IMR-90 (cell line): ENCODE results near the gene WDCP. TPM values are rescaled to one million over a fixed set of nuclear protein-coding genes. Genes with fewer than 3 reads are reported as not detected.

ENCODE experiments used
- ATAC-seq: fragments of 200-7000 bp; cut with Tn5 transposase; 2 replicates; pipeline ENCODE4 v1.9.1; 2020; ENCODE audit warnings: low read depth, mild to moderate bottlenecking, moderate library complexity
- BruUV-seq: library from RNA; stranded (reverse); fragments of 400-500 nt; replicated peaks from 2 replicates; lab custom pipeline; 2021; lab: Mats Ljungman, UMichigan
- CTCF ChIA-PET: fragments of 300-600 bp; formaldehyde crosslinking; extraction: SDS; loops from one replicate; lab custom pipeline; 2021; ENCODE audit warnings: antibody characterized with exemption; lab: Yijun Ruan, JAX
- POLR2A ChIA-PET: fragments of 300-600 bp; sonication (Branson Sonifier 250); formaldehyde crosslinking; loops from one replicate; lab custom pipeline; 2022; ENCODE audit warnings: antibody characterized with exemption; ENCODE audit not compliant: unreplicated experiment; lab: Charles Lee
- DNase-seq: peaks from one replicate; pipeline ENCODE4 v3.0.0; 2013
- H2AFZ ChIP-seq: replicated peaks from 2 replicates; pipeline ENCODE3; 2013; ENCODE audit warnings: low read length, mild to moderate bottlenecking; ENCODE audit not compliant: poor library complexity
- H2AK5ac ChIP-seq: 2 replicates; pipeline ENCODE4 v1.6.1; 2013; ENCODE audit warnings: low read depth, low read length, inconsistent platforms
- H2AK9ac ChIP-seq: replicated peaks from 2 replicates; pipeline ENCODE3; 2013; ENCODE audit warnings: mild to moderate bottlenecking, low read depth, low read length, moderate library complexity; ENCODE audit not compliant: poor library complexity
- H2BK120ac ChIP-seq: 2 replicates; pipeline ENCODE4 v1.6.1; 2013; ENCODE audit warnings: low read depth, low read length, inconsistent platforms
- H2BK15ac ChIP-seq: 3 replicates; pipeline ENCODE4 v1.6.1; 2013; ENCODE audit warnings: low read depth, low read length, inconsistent platforms
- H2BK20ac ChIP-seq: 2 replicates; pipeline ENCODE4 v1.6.1; 2013; ENCODE audit warnings: low read depth, mild to moderate bottlenecking, inconsistent platforms, low read length, moderate library complexity
- H2BK5ac ChIP-seq: 2 replicates; pipeline ENCODE4 v1.6.1; 2013; ENCODE audit warnings: mild to moderate bottlenecking, low read depth, low read length, inconsistent platforms; ENCODE audit not compliant: poor library complexity, severe bottlenecking
- H3K14ac ChIP-seq: replicated peaks from 2 replicates; pipeline ENCODE4 v1.6.1; 2013; ENCODE audit warnings: low read depth, low read length, inconsistent platforms
- H3K18ac ChIP-seq: 2 replicates; pipeline ENCODE4 v1.6.1; 2013; ENCODE audit warnings: low read depth, low read length, control low read depth
- H3K23ac ChIP-seq: 2 replicates; pipeline ENCODE4 v1.6.1; 2013; ENCODE audit warnings: low read depth, low read length, inconsistent platforms
- H3K27ac ChIP-seq: 2 replicates; pipeline ENCODE4 v1.5.1; 2013; ENCODE audit warnings: mild to moderate bottlenecking, control low read depth, low read length; ENCODE audit not compliant: insufficient read depth
- H3K27me3 ChIP-seq: 2 replicates; pipeline ENCODE4 v1.6.1; 2013; ENCODE audit warnings: low read length; ENCODE audit not compliant: control insufficient read depth, insufficient read depth
- H3K36me3 ChIP-seq: 2 replicates; pipeline ENCODE4 v1.6.1; 2013; ENCODE audit warnings: low read length, mixed read lengths; ENCODE audit not compliant: control insufficient read depth, insufficient read depth
- H3K4ac ChIP-seq: 2 replicates; pipeline ENCODE4 v1.6.1; 2013; ENCODE audit warnings: low read depth, low read length, inconsistent platforms
- H3K4me1 ChIP-seq: 2 replicates; pipeline ENCODE4 v1.6.1; 2013; ENCODE audit warnings: low read length, mixed read lengths; ENCODE audit not compliant: control insufficient read depth, insufficient read depth
- H3K4me2 ChIP-seq: 2 replicates; pipeline ENCODE4 v1.6.1; 2013; ENCODE audit warnings: low read depth, mild to moderate bottlenecking, control low read depth, low read length, moderate library complexity
- H3K4me3 ChIP-seq: 2 replicates; pipeline ENCODE4 v1.5.1; 2013; ENCODE audit warnings: low read depth, mild to moderate bottlenecking, control low read depth, low read length, moderate library complexity; ENCODE audit not compliant: insufficient read depth
- H3K56ac ChIP-seq: 2 replicates; pipeline ENCODE4 v1.6.1; 2013; ENCODE audit warnings: low read length, inconsistent platforms; ENCODE audit not compliant: insufficient read depth; ENCODE audit errors: extremely low read depth
- H3K79me1 ChIP-seq, 2 experiments: 2 replicates each; pipeline ENCODE4 v1.6.1; 2013; ENCODE audit warnings: low read length in 2 of 2, inconsistent platforms in 1 of 2, low read depth in 1 of 2
- H3K9ac ChIP-seq: 2 replicates; pipeline ENCODE4 v1.6.1; 2013; ENCODE audit warnings: low read depth, low read length, control low read depth
- H3K9me1 ChIP-seq: 2 replicates; pipeline ENCODE4 v1.6.1; 2013; ENCODE audit warnings: low read length, inconsistent platforms; ENCODE audit not compliant: insufficient read depth
- H3K9me3 ChIP-seq: 2 replicates; pipeline ENCODE4 v1.6.1; 2013; ENCODE audit warnings: low read length; ENCODE audit not compliant: control insufficient read depth, insufficient read depth
- H4K20me1 ChIP-seq: 2 replicates; pipeline ENCODE4 v1.6.1; 2013; ENCODE audit warnings: low read length, inconsistent platforms; ENCODE audit not compliant: insufficient read depth
- H4K5ac ChIP-seq: 2 replicates; pipeline ENCODE4 v1.6.1; 2013; ENCODE audit warnings: mild to moderate bottlenecking, low read depth, low read length, control low read depth
- H4K8ac ChIP-seq, 2 experiments: 2 replicates each; pipeline ENCODE4 v1.6.1; 2013; ENCODE audit warnings: low read depth in 2 of 2, low read length in 2 of 2, control low read depth in 1 of 2, inconsistent platforms in 1 of 2
- H4K91ac ChIP-seq: 2 replicates; pipeline ENCODE4 v1.6.1; 2013; ENCODE audit warnings: low read depth, low read length, inconsistent platforms; ENCODE audit not compliant: insufficient read depth
- FOS ChIP-seq: fragments of 150-350 bp; IDR thresholded peaks from 2 replicates; pipeline ENCODE4 v1.6.1; 2016; ENCODE audit warnings: low read depth, low read length
- MAZ ChIP-seq: IDR thresholded peaks from 2 replicates; pipeline ENCODE4 v1.6.1; 2012; ENCODE audit warnings: low read depth, mild to moderate bottlenecking, low read length, improper control_type of control experiment, moderate library complexity, borderline replicate concordance
- MXI1 ChIP-seq: IDR thresholded peaks from 2 replicates; pipeline ENCODE4 v1.6.1; 2012; ENCODE audit warnings: low read depth, mild to moderate bottlenecking, low read length, moderate library complexity, borderline replicate concordance
- POLR2A ChIP-seq: IDR thresholded peaks from 2 replicates; pipeline ENCODE4 v1.6.1; 2012; ENCODE audit warnings: mild to moderate bottlenecking, low read depth, low read length
- RCOR1 ChIP-seq: IDR thresholded peaks from 2 replicates; pipeline ENCODE4 v1.6.1; 2012; ENCODE audit warnings: mild to moderate bottlenecking, low read length, improper control_type of control experiment; ENCODE audit not compliant: insufficient replicate concordance
- RFX5 ChIP-seq: IDR thresholded peaks from 2 replicates; pipeline ENCODE4 v1.8.0; 2012; ENCODE audit warnings: low read depth, mild to moderate bottlenecking, low read length, moderate library complexity
- SMC3 ChIP-seq: fragments of 150-350 bp; IDR thresholded peaks from 2 replicates; pipeline ENCODE4 v1.6.1; 2016; ENCODE audit warnings: low read depth, mild to moderate bottlenecking, antibody characterized with exemption, low read length, moderate library complexity
- WGBS, 2 experiments: methylation state at CpG; one replicate each; pipeline versions ENCODE4 v1.1.5 to v1.1.7; 2013; ENCODE audit warnings: missing lambda C conversion rate in 2 of 2; ENCODE audit not compliant: insufficient read length in 1 of 2; ENCODE audit errors: extremely low coverage in 2 of 2; 5-methylcytosine and 5-hydroxymethylcytosine counted together
- dilution Hi-C: fragments of 300-500 bp; cut with HindIII; formaldehyde crosslinking; loops from one replicate; pipeline ENCODE4 v1.14.3; 2018; ENCODE audit warnings: low sequenced_read_pairs; ENCODE audit not compliant: unreplicated experiment
- in situ Hi-C: fragments of 300-500 bp; cut with MboI; formaldehyde crosslinking; loops from 3 replicates; pipeline ENCODE4 v1.14.3; 2019; ENCODE audit warnings: low sequenced_read_pairs, inconsistent platforms, mixed read lengths
- intact Hi-C: fragments of 100-400 bp; cut with micrococcal nuclease; formaldehyde crosslinking; loops from 2 replicates; pipeline ENCODE4 v1.10.0; 2022
- polyA plus RNA-seq, 3 experiments: library from polyadenylated mRNA; depleted of rRNA; stranded (reverse); fragments of >200 nt; gene quantifications; 2 replicates each; pipeline ENCODE4 v1.2.3, GENCODE V29; 2012; ENCODE audit warnings: low replicate concordance in 1 of 3
- total RNA-seq: library from RNA; depleted of rRNA; stranded (reverse); fragments of >200 nt; gene quantifications from 2 replicates; pipeline ENCODE4 v1.2.3, GENCODE V29; 2012
- TF ChIP-seq, protein P1 (sequence below): fragments of 150-350 bp; IDR thresholded peaks from 2 replicates; pipeline ENCODE4 v1.6.1; 2017; ENCODE audit warnings: mild to moderate bottlenecking, antibody characterized with exemption, low read length, low read depth
- TF ChIP-seq, protein P2 (sequence below): fragments of 150-350 bp; IDR thresholded peaks from 2 replicates; pipeline ENCODE4 v1.6.1; 2016; ENCODE audit warnings: low read depth, mild to moderate bottlenecking, low read length, moderate library complexity, borderline replicate concordance
- TF ChIP-seq, protein P3 (sequence below): conservative IDR thresholded peaks from 2 replicates; pipeline ENCODE4 v1.5.1; 2012; ENCODE audit warnings: mild to moderate bottlenecking, low read depth, low read length, improper control_type of control experiment

The WDCP gene
- total and polyA plus RNA-seq, 2 of the 4 experiments (the other 2 are of a cell fraction): 6.8 to 18.6 TPM

DNA sequence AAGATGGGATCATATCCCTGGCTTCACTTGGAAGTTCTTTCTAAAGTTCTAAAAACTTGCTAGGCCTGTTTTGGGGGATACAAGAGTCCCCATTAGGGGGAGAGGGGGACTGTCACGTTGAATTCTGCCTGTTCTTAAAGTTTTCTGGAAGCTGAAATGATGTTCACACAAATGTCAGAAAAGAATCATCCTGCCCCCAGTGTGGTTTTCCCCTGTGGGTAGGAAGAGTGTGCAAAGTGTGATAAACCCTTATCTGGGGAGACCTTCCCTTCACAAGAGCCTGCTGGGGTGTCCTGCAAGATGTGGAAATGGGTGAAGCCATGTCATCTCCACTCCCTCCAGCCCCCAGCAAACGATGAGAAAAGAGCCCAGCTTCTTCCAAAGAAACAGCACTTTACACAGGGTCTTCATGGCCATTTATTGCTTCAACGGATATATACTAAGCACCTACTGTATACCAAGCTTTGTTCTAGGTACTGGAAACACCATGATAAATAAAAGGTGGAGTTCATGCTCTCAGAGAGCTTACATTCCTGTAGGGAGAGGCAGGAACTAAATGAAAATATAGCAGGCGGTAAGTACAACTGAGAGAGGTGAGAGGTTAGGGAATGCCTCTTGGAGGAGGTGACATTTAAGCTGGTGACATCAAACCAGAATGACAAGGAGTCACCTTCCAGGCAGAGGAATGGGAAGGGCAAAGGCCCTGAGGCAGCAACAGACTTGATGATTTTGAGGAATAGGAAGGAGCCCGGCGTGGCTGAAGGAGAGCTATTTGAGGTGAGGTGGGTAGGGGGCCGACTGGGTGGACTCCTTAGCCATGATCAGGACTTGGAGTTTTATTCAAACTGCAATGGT is 35.7 kb downstream of the WDCP start (continued):
- TF ChIP-seq POLR2A: no peak
- no peak for TF ChIP-seq RFX5

DNA sequence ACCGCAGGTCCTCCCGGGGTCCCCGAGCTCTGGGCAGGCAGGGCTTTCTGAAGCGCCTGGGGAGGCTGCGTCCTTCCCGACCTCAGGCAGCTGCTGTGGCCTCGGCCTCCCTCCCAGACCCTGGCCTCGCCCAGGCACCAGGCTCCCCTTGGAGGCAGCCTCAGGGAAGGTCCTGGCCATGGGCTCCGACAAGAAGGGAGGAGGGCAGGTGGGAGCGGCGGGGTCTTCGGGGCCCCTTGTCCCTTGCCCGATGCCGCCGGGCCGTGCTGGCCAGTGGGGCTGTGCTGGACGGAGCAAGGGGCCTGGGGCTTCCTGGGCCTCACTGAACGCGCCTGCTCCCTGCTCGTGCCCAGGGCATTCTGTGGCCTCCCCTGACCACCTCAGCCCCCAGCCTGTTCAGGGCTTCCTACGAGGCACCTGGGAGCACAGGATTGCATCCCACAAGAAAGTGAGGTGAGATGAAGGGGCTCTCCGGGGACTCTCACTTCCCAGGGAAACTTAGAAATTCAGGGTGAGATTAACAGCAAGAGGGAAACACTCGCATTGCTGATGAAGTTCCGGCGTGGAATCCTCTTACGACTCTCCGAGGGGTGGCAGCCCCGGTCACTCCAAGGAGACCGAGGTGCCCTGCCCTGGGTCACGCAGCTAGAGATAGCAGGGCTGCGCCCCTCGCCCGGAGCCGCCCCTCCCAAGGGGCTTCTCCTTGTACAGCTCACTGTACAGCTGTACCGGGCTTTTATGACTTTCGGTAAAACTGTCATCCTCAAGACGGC is 36.5 kb downstream of the WDCP start:
- in situ Hi-C loops (no loop called here), dilution Hi-C loops (no loop called here), intact Hi-C loops (no loop called here)
- peak; percentile 6; the same call in 1 of the 2 replicates for ATAC-seq
- Histone ChIP-seq H3K56ac (no peak overlapping the region), H2AFZ (peak overlapping the region; percentile 87), H3K9me1 (peaks cover 11% of the 10 kb centered on the region), H2BK5ac (no peak overlapping the region), H2AK5ac (no peak overlapping the region; the same call in 1 of the 2 replicates), H3K9me3 (no peaks in the 10 kb centered on the region), H2BK120ac (no peak overlapping the region), H4K20me1 (no peaks in the 10 kb centered on the region), H2BK15ac (no peak overlapping the region), H3K23ac (no peak overlapping the region), H3K27ac (no peak overlapping the region), H3K27me3 (peaks cover 8% of the 10 kb centered on the region), H3K4me2 (no peak overlapping the region; the same call in 1 of the 2 replicates), H2BK20ac (no peak overlapping the region), H3K14ac (no peak overlapping the region), H4K5ac (no peak overlapping the region; the same call in 1 of the 2 replicates), H3K4me3 (no peak overlapping the region), H4K91ac (no peak overlapping the region), H3K4ac (peak overlapping the region; percentile 39; the same call in 1 of the 2 replicates), H3K4me1 (peaks cover 1% of the 10 kb centered on the region), H4K8ac (peak overlapping the region in 1 of 2 experiments; percentile 22; a peak in 1 of 4 replicates), H2AK9ac (no peak overlapping the region), H3K18ac (no peak overlapping the region), H3K36me3 (no peaks in the 10 kb centered on the region), H3K79me1 (no peaks in the 10 kb centered on the region; a peak in 1 of 4 replicates), H3K9ac (no peak overlapping the region)
- ChIA-PET POLR2A (no interaction called here), CTCF (no interaction called here)
- 79% methylated on average over 18 of the region's 37 CpGs; no CpG with 5 or more reads in 1 of the 2 experiments for WGBS, 2 experiments
- BruUV-seq: no TSS peak
- no peak for DNase-seq
- no peak for TF ChIP-seq SMC3
- TF ChIP-seq RCOR1: no peak
- no peak for TF ChIP-seq MAZ
- TF ChIP-seq, protein P1, sequence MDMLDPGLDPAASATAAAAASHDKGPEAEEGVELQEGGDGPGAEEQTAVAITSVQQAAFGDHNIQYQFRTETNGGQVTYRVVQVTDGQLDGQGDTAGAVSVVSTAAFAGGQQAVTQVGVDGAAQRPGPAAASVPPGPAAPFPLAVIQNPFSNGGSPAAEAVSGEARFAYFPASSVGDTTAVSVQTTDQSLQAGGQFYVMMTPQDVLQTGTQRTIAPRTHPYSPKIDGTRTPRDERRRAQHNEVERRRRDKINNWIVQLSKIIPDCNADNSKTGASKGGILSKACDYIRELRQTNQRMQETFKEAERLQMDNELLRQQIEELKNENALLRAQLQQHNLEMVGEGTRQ: no peak
- TF ChIP-seq FOS: no peak
- TF ChIP-seq, protein P2, sequence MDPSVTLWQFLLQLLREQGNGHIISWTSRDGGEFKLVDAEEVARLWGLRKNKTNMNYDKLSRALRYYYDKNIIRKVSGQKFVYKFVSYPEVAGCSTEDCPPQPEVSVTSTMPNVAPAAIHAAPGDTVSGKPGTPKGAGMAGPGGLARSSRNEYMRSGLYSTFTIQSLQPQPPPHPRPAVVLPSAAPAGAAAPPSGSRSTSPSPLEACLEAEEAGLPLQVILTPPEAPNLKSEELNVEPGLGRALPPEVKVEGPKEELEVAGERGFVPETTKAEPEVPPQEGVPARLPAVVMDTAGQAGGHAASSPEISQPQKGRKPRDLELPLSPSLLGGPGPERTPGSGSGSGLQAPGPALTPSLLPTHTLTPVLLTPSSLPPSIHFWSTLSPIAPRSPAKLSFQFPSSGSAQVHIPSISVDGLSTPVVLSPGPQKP: no peak
- TF ChIP-seq MXI1: no peak
- TF ChIP-seq, protein P3, sequence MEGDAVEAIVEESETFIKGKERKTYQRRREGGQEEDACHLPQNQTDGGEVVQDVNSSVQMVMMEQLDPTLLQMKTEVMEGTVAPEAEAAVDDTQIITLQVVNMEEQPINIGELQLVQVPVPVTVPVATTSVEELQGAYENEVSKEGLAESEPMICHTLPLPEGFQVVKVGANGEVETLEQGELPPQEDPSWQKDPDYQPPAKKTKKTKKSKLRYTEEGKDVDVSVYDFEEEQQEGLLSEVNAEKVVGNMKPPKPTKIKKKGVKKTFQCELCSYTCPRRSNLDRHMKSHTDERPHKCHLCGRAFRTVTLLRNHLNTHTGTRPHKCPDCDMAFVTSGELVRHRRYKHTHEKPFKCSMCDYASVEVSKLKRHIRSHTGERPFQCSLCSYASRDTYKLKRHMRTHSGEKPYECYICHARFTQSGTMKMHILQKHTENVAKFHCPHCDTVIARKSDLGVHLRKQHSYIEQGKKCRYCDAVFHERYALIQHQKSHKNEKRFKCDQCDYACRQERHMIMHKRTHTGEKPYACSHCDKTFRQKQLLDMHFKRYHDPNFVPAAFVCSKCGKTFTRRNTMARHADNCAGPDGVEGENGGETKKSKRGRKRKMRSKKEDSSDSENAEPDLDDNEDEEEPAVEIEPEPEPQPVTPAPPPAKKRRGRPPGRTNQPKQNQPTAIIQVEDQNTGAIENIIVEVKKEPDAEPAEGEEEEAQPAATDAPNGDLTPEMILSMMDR: no peak
